GM19455 (cell line): ENCODE results near the gene MKRN2.
"Not testable (repeated sequence)": the region's sequence is repeated elsewhere in the genome, so short reads cannot be mapped to it uniquely, and the experiment has no call there.

Experiments
- ATAC-seq: cut with Tn5 transposase; IDR thresholded peaks from one replicate; pipeline ENCODE4 v1.9.1; 2021; ENCODE audit not compliant: unreplicated experiment

MKRN2 gene

DNA sequence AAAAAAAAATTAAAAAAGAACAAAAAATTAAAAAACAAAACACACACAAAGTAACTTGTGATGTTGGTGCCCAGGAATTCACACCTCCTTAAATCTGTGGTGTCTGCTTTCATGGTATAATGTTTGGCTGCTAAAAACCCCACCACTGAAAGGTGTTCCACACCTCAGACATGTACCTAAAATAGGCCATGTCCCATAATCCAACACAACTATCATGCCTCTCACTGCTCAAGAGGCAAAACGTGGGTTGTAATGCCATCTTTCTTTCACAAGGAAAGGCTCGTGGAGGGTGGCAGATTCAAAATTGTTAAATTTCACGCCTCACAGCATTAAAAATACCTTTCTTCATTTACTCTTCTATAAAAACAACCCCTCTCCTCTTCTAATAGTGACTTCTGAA, 29.5 kb downstream of the MKRN2 start:
- ATAC-seq = no peak

DNA sequence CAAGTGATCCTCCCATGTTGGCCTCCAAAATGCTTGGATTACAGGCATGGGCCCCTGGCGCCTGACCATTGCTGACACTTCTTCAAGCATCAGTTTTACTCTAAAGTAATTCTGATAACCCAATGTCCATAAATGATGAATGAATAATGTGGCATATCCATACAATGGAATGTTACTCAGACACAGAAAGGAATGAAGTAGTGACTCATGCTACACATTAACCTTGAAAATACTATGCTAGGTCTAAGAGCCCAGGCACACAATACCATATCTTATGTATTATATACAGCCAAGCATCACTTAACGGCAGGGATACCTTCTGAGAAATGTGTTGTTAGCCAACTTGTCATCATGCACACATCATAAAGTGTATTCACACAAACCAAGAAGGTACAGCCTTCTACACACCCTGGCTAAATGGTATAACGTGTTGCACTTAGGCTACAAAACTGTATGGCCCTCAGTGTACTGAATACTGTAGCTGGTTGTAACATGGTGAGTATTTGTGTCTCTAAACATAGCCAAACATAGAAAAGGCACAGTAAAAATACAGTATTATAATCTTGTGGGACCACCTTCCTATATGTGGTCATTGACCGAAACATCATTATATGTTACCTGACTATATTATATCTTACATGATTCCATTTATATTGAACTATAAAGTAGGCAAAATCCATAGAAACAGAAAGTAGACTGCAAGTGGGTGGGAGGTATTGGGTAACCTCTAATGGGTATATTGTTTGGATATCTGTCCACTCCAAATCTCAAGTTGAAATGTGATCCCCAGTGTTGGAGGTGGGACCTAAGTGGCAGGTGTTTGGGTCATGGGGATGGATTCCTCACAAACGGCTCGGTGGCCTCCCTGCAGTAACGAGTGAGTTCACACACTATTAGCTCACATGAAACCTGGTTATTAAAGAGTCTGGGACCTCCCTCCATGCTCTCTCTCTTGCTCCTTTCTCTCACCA, 31.4 kb downstream of the MKRN2 start:
- no peak for ATAC-seq

DNA sequence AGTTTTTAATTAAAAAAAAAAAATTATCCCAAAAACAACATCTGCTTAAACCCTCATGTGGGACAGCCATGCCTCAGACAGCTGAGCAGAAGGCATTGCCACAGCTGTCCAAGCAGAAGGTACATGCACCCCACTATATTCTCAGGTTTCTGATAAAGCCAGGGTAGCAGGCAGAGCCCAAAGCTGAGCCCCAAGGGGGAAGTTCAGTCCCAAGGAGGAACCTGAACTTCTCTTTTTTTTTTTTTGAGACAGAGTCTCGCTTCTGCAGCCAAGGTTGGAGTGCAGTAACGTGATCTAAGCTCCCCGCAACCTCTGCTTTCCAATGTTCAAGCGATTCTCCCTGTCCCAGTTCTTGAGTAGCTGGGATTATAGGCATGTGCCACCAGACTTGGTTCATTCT, 33.2 kb downstream of the MKRN2 start:
- no peak for ATAC-seq

GRCh38 chr3:12591456-12591855, 34.6 kb downstream of the MKRN2 start:
- no peak for ATAC-seq

DNA sequence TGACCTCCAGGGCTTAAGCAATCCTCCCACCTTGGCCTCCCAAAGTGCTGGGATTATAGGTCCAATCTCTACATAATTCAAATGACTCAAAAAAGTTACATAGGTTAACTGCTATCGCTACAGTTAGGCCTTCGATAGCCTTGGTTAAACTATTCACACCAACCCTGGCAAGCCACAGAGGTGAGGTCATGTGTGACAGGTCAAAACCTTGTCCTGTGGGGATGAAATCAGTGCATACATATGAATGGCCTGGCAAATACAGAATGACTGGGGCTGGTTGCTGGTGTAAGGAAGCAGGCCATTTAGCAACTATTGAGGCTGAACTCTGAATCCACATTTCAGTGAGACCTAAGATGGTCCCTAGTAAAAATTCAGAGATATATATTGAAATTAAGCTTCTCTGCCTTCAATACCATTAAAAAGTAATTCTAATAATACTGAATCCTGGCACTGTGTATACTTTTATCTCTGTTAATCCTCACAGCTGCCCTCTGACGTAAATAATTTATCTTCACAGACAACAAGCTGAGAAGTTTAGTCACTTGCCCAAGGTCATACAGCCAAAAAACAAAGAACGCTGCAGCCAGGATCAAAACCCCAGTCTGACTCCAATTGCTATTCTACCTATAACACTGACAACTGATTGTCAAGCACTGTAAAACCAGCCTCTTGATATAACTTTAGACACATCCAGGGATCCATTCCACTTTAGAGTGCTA, 35.3 kb downstream of the MKRN2 start:
- ATAC-seq = no peak

GRCh38 chr3:12593473-12593872, 36.6 kb downstream of the MKRN2 start:
- no peak for ATAC-seq

DNA sequence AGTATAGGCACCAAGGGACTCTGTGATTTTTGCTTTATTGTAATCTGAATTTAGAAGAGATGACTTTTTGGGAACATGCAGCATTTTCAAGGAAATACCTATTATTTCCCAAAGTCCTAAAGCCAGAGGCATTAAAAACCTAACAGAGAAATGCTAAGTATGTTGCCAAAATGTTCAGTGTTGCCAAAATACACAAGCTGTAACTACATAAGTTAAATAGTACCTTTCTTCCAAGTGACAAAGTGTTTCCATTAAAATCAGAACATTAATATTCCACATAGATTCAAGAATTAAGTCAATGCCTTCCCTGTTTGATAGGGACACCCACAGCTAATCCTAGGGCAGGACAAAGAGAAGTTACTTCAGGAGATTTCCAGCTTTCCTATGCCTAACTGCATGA, 42.0 kb downstream of the MKRN2 start:
- no peak for ATAC-seq

GRCh38 chr3:12601072-12601471, 44.2 kb downstream of the MKRN2 start:
- no peak for ATAC-seq

- ATAC-seq = no peak
Observed at GRCh38 chr3:12603969-12604368, 47.1 kb downstream of the MKRN2 start.

GRCh38 chr3:12608376-12608775, 51.5 kb downstream of the MKRN2 start:
- no peak for ATAC-seq

GRCh38 chr3:12611117-12611516, 54.2 kb downstream of the MKRN2 start:
- no peak for ATAC-seq

DNA sequence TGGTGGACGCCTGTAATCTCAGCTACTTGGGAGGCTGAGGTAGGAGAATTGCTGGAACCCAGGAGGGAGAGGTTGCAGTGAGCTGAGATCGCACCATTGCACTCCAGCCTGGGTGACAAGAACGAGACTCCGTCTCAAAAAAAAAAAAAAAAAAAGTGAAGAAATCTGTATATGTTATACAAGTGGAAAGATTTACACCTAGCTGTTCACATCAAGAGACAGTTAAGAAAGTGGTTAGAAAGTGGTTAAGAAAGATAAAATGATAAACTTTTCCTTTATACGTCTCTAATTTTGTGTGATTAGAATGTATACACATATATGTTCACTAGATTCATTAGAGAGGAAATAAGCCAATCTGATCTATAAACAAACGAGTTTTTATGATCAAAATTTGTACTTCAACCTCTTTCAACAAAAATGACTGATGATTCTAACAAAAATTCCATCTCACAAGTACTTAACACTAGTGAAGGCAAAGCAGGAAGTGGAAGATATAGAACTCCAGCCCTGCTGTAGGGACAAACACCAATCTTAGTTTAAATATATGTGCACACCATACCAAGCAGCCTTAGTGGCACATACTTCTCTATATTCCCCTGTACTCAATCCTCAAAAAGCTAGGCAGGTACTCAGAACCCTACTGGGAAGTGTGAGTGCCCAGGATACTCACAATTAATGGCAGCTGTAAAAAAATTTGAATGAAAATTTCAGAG, 55.8 kb downstream of the MKRN2 start:
- no peak for ATAC-seq

DNA sequence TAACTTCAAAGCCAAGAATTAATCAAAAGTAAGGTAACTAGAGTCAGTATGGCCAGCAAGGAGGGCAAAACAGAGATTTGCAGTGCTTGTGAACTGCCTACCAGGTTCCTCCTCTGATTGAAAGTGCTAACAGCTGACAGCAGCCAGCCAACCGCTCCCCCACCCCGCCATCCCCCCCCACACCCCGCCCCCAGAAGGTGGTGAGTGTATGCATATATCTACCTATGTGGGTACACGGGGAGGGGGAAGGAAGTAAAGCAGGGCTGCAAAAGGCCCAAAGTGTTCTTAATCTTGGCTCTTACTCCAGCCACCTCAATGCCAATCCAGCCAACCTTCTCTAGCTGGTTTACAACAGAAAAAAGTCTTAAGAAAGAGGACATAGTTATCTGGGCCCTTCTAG, 56.4 kb downstream of the MKRN2 start:
- no peak for ATAC-seq

DNA sequence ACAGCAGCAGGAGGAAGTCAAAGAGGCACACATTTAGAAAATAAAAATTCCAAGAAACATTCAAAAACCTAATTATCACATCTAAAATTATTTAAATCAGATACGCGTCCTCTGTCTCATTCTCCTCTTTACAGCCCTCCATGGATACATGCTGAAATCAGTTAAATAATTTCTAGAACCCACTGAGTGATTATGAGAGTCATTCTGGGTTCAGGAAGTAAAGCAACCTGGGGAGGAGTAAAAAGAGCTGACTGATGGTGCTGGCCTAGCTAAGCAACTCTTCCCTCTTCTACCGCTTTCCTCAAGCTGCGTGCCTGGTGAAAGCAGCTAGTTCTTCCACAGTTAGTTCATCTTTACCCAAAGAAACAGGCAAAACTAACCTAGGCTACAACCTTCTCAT, 58.4 kb downstream of the MKRN2 start:
- ATAC-seq = no peak

GRCh38 chr3:12618426-12618825, 61.5 kb downstream of the MKRN2 start:
- ATAC-seq = no peak

DNA sequence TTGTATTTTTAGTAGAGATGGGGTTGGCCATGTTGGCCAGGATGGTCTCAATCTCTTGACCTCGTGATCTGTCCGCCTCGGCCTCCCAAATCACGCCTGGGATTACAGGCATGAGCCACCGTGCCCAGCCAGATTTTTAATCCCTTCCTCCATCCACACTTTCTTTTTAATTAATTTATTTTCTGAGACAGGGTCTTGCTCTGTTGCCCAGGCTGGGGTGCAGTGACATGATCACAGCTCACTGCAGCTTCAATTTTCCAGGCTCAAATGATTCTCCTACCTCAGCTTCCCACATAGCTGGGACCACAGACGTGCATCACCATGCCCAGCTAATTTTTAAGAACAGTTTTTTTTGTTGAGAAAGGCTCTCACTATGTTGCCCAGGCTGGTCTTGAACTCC, 63.4 kb downstream of the MKRN2 start:
- no peak for ATAC-seq

DNA sequence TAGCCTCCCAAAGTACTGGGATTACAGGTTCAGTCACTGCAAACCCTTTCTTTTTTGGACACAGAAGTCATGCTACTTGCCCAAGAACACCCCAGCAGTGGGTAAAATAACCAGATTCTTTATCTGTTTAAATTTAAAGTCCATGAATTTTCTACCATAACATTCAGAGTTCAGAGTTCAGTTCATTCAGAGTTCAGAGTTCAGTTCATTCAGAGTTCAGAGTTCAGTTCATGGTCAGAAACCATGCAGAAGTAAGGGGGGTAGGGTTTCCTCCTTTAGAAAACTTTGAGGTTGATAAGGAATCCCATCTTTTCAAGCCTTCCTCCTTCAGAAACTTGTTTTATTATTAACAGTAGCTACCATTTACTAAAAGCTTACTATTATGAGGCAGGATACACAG, 63.8 kb downstream of the MKRN2 start:
- no peak for ATAC-seq

GRCh38 chr3:12622335-12622734, 65.4 kb downstream of the MKRN2 start:
- no peak for ATAC-seq

DNA sequence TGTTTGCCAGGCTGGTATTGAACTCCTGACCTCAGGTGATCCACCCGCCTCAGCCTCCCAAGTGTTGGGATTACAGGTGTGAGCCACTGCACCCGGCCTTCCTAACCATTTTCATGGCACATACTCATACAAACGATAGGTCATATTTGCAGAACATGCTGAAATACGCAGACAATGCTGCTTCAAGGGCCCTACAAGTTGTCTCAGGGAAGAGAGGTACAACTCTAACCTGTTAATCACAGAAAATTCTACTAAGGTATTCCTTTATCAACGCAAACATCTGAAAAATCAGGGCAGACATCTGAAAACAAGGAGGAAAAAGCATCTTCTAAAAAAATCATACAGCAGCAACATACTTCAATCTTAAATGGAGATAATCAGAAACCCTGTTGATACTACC, 67.2 kb downstream of the MKRN2 start:
- no peak for ATAC-seq

GRCh38 chr3:12624964-12625363, 68.1 kb downstream of the MKRN2 start:
- not testable (repeated sequence) for ATAC-seq

GRCh38 chr3:12627370-12627769, 70.5 kb downstream of the MKRN2 start:
- ATAC-seq = no peak

- no peak for ATAC-seq
Observed at GRCh38 chr3:12628813-12629212, 71.9 kb downstream of the MKRN2 start.
